Measurements from ENCODE around the gene PTPN4. TPM values are rescaled to one million over a fixed set of nuclear protein-coding genes. Genes with fewer than 3 reads are reported as not detected.
"Not testable (repeated sequence)": the region's sequence is repeated elsewhere in the genome, so short reads cannot be mapped to it uniquely, and the experiment has no call there.

PTPN4 gene
- total RNA-seq, 1 experiment from 2014 or later = 52.4 TPM

DNA sequence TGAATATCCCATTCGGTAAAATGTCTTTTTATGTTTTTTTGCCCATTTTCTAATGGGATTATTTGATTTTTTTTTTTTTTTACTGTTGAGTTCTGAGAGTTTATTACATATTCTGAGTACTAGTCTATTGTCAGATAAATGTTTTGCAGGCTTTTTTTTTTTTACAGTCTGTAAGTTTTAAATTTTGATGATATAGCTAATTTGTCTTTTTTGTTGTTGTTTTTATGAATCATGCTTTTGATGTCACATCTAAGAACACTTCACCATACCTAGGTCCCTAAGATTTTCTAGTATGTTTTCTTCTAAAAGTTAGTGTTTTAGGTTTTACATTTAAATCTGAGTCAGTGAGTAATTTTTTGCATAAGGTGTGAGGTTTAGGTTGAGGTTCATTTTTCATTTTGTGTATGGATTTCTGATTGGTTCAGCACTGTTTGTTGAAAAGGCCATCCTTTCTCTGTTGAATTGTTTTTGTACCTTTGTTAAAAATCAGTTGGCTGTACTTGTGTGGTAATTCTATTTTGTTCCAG lies 40.7 kb downstream of the PTPN4 start:
- Mint-ChIP-seq H3K27me3 (ENCODE audit: unreplicated experiment) (no peaks in the 10 kb centered on the region), H3K27ac (ENCODE audit: unreplicated experiment) (no peak overlapping the region), H3K9me3 (ENCODE audit: low read depth, unreplicated experiment) (no peaks in the 10 kb centered on the region), H3K4me1 (ENCODE audit: low read depth, unreplicated experiment) (peaks cover 23% of the 10 kb centered on the region), H3K4me3 (ENCODE audit: low read depth, unreplicated experiment) (no peak overlapping the region), H3K36me3 (ENCODE audit: insufficient read depth, unreplicated experiment) (no peaks in the 10 kb centered on the region)
- DNase-seq = no peak
- CTCF ChIA-PET = no interaction called here
- TF ChIP-seq, protein P1, sequence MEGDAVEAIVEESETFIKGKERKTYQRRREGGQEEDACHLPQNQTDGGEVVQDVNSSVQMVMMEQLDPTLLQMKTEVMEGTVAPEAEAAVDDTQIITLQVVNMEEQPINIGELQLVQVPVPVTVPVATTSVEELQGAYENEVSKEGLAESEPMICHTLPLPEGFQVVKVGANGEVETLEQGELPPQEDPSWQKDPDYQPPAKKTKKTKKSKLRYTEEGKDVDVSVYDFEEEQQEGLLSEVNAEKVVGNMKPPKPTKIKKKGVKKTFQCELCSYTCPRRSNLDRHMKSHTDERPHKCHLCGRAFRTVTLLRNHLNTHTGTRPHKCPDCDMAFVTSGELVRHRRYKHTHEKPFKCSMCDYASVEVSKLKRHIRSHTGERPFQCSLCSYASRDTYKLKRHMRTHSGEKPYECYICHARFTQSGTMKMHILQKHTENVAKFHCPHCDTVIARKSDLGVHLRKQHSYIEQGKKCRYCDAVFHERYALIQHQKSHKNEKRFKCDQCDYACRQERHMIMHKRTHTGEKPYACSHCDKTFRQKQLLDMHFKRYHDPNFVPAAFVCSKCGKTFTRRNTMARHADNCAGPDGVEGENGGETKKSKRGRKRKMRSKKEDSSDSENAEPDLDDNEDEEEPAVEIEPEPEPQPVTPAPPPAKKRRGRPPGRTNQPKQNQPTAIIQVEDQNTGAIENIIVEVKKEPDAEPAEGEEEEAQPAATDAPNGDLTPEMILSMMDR (IDR thresholded peaks at IDR 0.05; ENCODE audit: unreplicated experiment) = no peak
- no TSS peak for BruUV-seq (replicated peaks)
- intact Hi-C loops (cut with micrococcal nuclease; ENCODE audit: unreplicated experiment) = loop anchor here (5.0 kb wide), 1 partner anchor 38 kb away; no protein-coding TSS in a partner anchor

DNA sequence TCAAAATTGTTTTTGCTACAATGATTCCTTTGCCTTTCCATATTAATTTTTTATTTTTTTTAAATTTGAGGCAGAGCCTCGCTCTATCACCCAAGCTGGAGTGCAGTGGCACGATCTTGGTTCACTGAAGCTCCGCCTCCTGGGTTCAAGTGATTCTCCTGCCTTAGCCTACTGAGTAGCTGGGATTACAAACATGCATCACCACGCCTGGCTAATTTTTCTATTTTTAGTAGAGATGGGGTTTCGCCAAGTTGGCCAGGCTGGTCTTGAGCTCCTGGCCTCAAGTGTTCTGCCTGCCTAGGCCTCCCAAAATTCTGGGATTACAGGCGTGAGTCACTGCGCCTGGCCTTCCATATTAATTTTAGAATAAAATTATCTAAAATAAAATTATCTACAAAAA lies 41.3 kb downstream of the PTPN4 start:
- no peaks in the 10 kb centered on the region for H3K9me3 Mint-ChIP-seq (ENCODE audit: low read depth, unreplicated experiment)
- TF ChIP-seq, protein P1 (IDR thresholded peaks at IDR 0.05; ENCODE audit: unreplicated experiment) = no peak

DNA sequence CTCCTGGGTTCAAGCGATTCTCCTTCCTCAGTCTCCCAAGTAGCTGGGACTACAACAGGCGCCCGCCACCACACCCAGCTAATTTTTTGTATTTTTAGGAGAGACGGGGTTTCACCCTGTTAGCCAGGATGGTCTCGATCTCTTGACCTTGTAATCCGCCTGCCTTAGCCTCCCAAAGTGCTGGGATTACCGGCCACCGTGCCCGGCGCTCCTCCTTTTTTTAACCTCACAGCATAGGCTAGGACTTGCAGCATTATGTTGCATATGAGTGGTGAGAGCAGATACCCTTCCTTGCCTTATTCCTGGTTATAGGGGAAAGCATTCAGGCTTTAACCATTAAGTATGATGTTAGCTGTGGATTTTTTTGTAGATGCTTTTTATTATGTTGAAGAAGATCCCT lies 42.3 kb downstream of the PTPN4 start:
- intact Hi-C loops (cut with micrococcal nuclease; ENCODE audit: unreplicated experiment) = loop anchor here (5.0 kb wide), 1 partner anchor 40 kb away; no protein-coding TSS in a partner anchor
- H3K36me3 Mint-ChIP-seq (ENCODE audit: insufficient read depth, unreplicated experiment); CTCF ChIA-PET; H3K27ac Mint-ChIP-seq (ENCODE audit: unreplicated experiment); DNase-seq; H3K9me3 Mint-ChIP-seq (ENCODE audit: low read depth, unreplicated experiment); BruUV-seq (replicated peaks); H3K4me3 Mint-ChIP-seq (ENCODE audit: low read depth, unreplicated experiment); H3K27me3 Mint-ChIP-seq (ENCODE audit: unreplicated experiment): not testable (repeated sequence)
- H3K4me1 Mint-ChIP-seq (ENCODE audit: low read depth, unreplicated experiment) = peaks cover 18% of the 10 kb centered on the region

More for the DNA sequence above, 41.3 kb downstream of the PTPN4 start:
- intact Hi-C loops (cut with micrococcal nuclease; ENCODE audit: unreplicated experiment) = loop anchor here (5.0 kb wide), 1 partner anchor 39 kb away; no protein-coding TSS in a partner anchor
- no peak for DNase-seq
- CTCF ChIA-PET = no interaction called here
- Mint-ChIP-seq H3K4me1 (ENCODE audit: low read depth, unreplicated experiment) (peaks cover 23% of the 10 kb centered on the region), H3K27ac (ENCODE audit: unreplicated experiment) (no peak overlapping the region), H3K27me3 (ENCODE audit: unreplicated experiment) (no peaks in the 10 kb centered on the region), H3K36me3 (ENCODE audit: insufficient read depth, unreplicated experiment) (peaks cover 2% of the 10 kb centered on the region), H3K4me3 (ENCODE audit: low read depth, unreplicated experiment) (no peak overlapping the region)
- no TSS peak for BruUV-seq (replicated peaks)

DNA sequence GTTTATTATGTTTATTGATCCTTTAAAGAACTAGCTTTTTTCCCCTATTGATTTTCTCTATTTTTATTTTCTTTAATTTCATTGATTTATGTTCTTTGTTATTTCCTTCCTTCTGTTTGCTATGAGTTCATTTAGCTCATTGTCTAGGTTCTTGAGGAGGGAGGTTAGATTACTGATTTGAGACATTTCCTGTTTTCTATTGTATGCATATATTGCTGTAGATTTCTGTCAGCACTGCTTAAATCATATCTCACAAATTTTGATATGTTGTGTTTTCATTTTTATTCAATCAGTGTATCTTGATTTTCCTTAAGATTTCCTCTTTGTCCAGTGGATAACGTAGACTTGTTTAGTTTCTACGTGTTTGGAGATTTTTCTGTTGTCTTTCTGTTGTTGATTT lies 43.4 kb downstream of the PTPN4 start:
- no peak for DNase-seq
- no peaks in the 10 kb centered on the region for H3K9me3 Mint-ChIP-seq (ENCODE audit: low read depth, unreplicated experiment)
- TF ChIP-seq, protein P1 (IDR thresholded peaks at IDR 0.05; ENCODE audit: unreplicated experiment) = no peak
- BruUV-seq (replicated peaks) = no TSS peak
- H3K4me3 Mint-ChIP-seq (ENCODE audit: low read depth, unreplicated experiment) = no peak overlapping the region
- intact Hi-C loops (cut with micrococcal nuclease; ENCODE audit: unreplicated experiment) = loop anchor here (5.0 kb wide), 1 partner anchor 41 kb away; no protein-coding TSS in a partner anchor
- H3K4me1 Mint-ChIP-seq (ENCODE audit: low read depth, unreplicated experiment) = peaks cover 13% of the 10 kb centered on the region
- H3K36me3 Mint-ChIP-seq (ENCODE audit: insufficient read depth, unreplicated experiment) = peaks cover 9% of the 10 kb centered on the region
- no peak overlapping the region for H3K27ac Mint-ChIP-seq (ENCODE audit: unreplicated experiment)
- no peaks in the 10 kb centered on the region for H3K27me3 Mint-ChIP-seq (ENCODE audit: unreplicated experiment)
- CTCF ChIA-PET = no interaction called here

DNA sequence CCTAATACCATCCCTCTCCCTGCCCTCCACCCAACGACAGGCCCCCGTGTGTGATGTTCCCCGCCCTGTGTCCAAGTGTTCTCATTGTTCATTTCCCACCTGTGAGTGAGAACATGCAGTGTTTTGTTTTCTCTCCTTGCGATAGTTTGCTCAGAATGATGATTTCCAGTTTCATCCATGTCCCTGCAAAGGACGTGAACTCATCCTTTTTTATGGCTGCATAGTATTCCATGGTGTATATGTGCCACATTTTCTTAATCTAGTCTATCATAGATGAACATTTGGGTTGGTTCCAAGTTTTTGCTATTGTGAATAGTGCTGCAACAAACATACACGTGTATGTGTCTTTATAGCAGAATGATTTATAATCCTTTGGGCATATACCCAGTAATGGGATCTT lies 44.7 kb downstream of the PTPN4 start:
- peaks cover 13% of the 10 kb centered on the region for H3K4me1 Mint-ChIP-seq (ENCODE audit: low read depth, unreplicated experiment)
- H3K9me3 Mint-ChIP-seq (ENCODE audit: low read depth, unreplicated experiment); H3K27me3 Mint-ChIP-seq (ENCODE audit: unreplicated experiment); H3K27ac Mint-ChIP-seq (ENCODE audit: unreplicated experiment); H3K4me3 Mint-ChIP-seq (ENCODE audit: low read depth, unreplicated experiment); BruUV-seq (replicated peaks); CTCF ChIA-PET; H3K36me3 Mint-ChIP-seq (ENCODE audit: insufficient read depth, unreplicated experiment); DNase-seq: not testable (repeated sequence)
- intact Hi-C loops (cut with micrococcal nuclease; ENCODE audit: unreplicated experiment) = loop anchor here (5.0 kb wide), 1 partner anchor 42 kb away; no protein-coding TSS in a partner anchor

Measured in Calu3 (cell line).